Mesodermal cell (in vitro differentiated cells): Measurements from ENCODE around the gene RDH13.
"Not testable (repeated sequence)": the region's sequence is repeated elsewhere in the genome, so short reads cannot be mapped to it uniquely, and the experiment has no call there.

Source experiments
- H3K27ac ChIP-seq: 2 replicates; pipeline ENCODE4 v1.7.0; 2013; ENCODE audit warnings: mild to moderate bottlenecking, low read depth, low read length, moderate library complexity; ENCODE audit not compliant: severe bottlenecking
- H3K36me3 ChIP-seq: 2 replicates; pipeline ENCODE4 v1.7.1; 2013; ENCODE audit warnings: mild to moderate bottlenecking, low read length, moderate library complexity; ENCODE audit not compliant: control insufficient read depth, insufficient read depth
- H3K4me1 ChIP-seq: one replicate; pipeline ENCODE4 v1.7.1; 2013; ENCODE audit warnings: mild to moderate bottlenecking, low read length; ENCODE audit not compliant: insufficient read depth, control insufficient read depth, poor library complexity, severe bottlenecking
- H3K4me3 ChIP-seq: 2 replicates; pipeline ENCODE4 v1.7.0; 2013; ENCODE audit warnings: low read length, control low read depth, mild to moderate bottlenecking; ENCODE audit not compliant: insufficient read depth, poor library complexity, severe bottlenecking; ENCODE audit errors: extremely low read depth
- H3K9me3 ChIP-seq: 2 replicates; pipeline ENCODE4 v1.7.1; 2013; ENCODE audit warnings: mild to moderate bottlenecking, low read length, moderate library complexity; ENCODE audit not compliant: control insufficient read depth
- whole genome bisulfite sequencing, 2 experiments: methylation state at CpG; one replicate each; pipeline ENCODE4 v1.1.5; 2013; ENCODE audit warnings: missing lambda C conversion rate in 2 of 2; ENCODE audit not compliant: insufficient coverage in 2 of 2; 5-methylcytosine and 5-hydroxymethylcytosine counted together

Gene RDH13

GRCh38 chr19:55028757-55029156 lies 34.2 kb downstream of the RDH13 start:
- H3K4me1 ChIP-seq: no peaks in the 10 kb centered on the region
- no peak overlapping the region for H3K27ac ChIP-seq
- H3K4me3 ChIP-seq: no peak overlapping the region
- peaks cover 6% of the 10 kb centered on the region for H3K36me3 ChIP-seq
- H3K9me3 ChIP-seq: peaks cover 6% of the 10 kb centered on the region
- 89 to 94% methylated on average over 6 to 7 of the region's 7 CpGs for WGBS, 2 experiments

GRCh38 chr19:55027472-55028337 lies 35.2 kb downstream of the RDH13 start:
- Histone ChIP-seq H3K4me3 (no peak overlapping the region), H3K9me3 (peaks cover 6% of the 10 kb centered on the region), H3K27ac (no peak overlapping the region), H3K4me1 (no peaks in the 10 kb centered on the region), H3K36me3 (peaks cover 6% of the 10 kb centered on the region)
- 90 to 92% methylated on average over 16 to 20 of the region's 21 CpGs for WGBS, 2 experiments

- H3K9me3 ChIP-seq, H3K27ac ChIP-seq, H3K4me3 ChIP-seq, H3K4me1 ChIP-seq, H3K36me3 ChIP-seq: not testable (repeated sequence)
- no CpG with 5 or more reads among the region's 12 CpGs for WGBS, 2 experiments
Measured at GRCh38 chr19:55027140-55027471, 35.8 kb downstream of the RDH13 start.

GRCh38 chr19:55024111-55024510 lies 38.8 kb downstream of the RDH13 start:
- Histone ChIP-seq H3K9me3 (peaks cover 6% of the 10 kb centered on the region), H3K27ac (no peak overlapping the region), H3K36me3 (peaks cover 6% of the 10 kb centered on the region), H3K4me1 (no peaks in the 10 kb centered on the region), H3K4me3 (no peak overlapping the region)
- 74 to 75% methylated on average over 6 to 7 of the region's 11 CpGs for WGBS, 2 experiments

- H3K4me1 ChIP-seq, H3K4me3 ChIP-seq, H3K36me3 ChIP-seq, H3K9me3 ChIP-seq, H3K27ac ChIP-seq: not testable (repeated sequence)
Measured at GRCh38 chr19:55020351-55020750, 42.6 kb downstream of the RDH13 start.

- WGBS, 2 experiments: 79 to 83% methylated on average over 9 of the region's 9 CpGs
- Histone ChIP-seq H3K4me1 (no peaks in the 10 kb centered on the region), H3K36me3 (no peaks in the 10 kb centered on the region), H3K4me3 (no peak overlapping the region), H3K9me3 (no peaks in the 10 kb centered on the region), H3K27ac (no peak overlapping the region)
Measured at GRCh38 chr19:55018633-55019032, 44.3 kb downstream of the RDH13 start.

GRCh38 chr19:55018216-55018615 lies 44.7 kb downstream of the RDH13 start:
- Histone ChIP-seq H3K4me3 (no peak overlapping the region), H3K9me3 (no peaks in the 10 kb centered on the region), H3K36me3 (no peaks in the 10 kb centered on the region), H3K27ac (no peak overlapping the region), H3K4me1 (no peaks in the 10 kb centered on the region)
- 90 to 95% methylated on average over 14 of the region's 15 CpGs for WGBS, 2 experiments

GRCh38 chr19:55016017-55016416 lies 46.9 kb downstream of the RDH13 start:
- Histone ChIP-seq H3K4me1 (no peaks in the 10 kb centered on the region), H3K27ac (no peak overlapping the region), H3K9me3 (no peaks in the 10 kb centered on the region), H3K4me3 (no peak overlapping the region), H3K36me3 (no peaks in the 10 kb centered on the region)
- 84 to 86% methylated on average over 2 to 3 of the region's 3 CpGs for WGBS, 2 experiments

- Histone ChIP-seq H3K4me1 (no peaks in the 10 kb centered on the region), H3K9me3 (no peaks in the 10 kb centered on the region), H3K4me3 (no peak overlapping the region), H3K36me3 (no peaks in the 10 kb centered on the region), H3K27ac (no peak overlapping the region)
- WGBS, 2 experiments: 93% methylated on average over 3 of the region's 5 CpGs; no CpG with 5 or more reads in 1 of the 2 experiments
Measured at GRCh38 chr19:55015126-55015525, 47.8 kb downstream of the RDH13 start.

- Histone ChIP-seq H3K4me3 (no peak overlapping the region), H3K4me1 (no peaks in the 10 kb centered on the region), H3K9me3 (no peaks in the 10 kb centered on the region), H3K27ac (no peak overlapping the region), H3K36me3 (no peaks in the 10 kb centered on the region)
- 96% methylated on average over 16 to 22 of the region's 22 CpGs for WGBS, 2 experiments
Measured at GRCh38 chr19:55014714-55015113, 48.2 kb downstream of the RDH13 start.

GRCh38 chr19:55013596-55013995 lies 49.4 kb downstream of the RDH13 start:
- no peaks in the 10 kb centered on the region for H3K9me3 ChIP-seq
- H3K27ac ChIP-seq: no peak overlapping the region
- 100% methylated on average over 1 of the region's 5 CpGs for WGBS, 2 experiments
- no peaks in the 10 kb centered on the region for H3K36me3 ChIP-seq
- H3K4me3 ChIP-seq: no peak overlapping the region
- H3K4me1 ChIP-seq: no peaks in the 10 kb centered on the region
